Activated CD4-positive, alpha-beta T cell treated with anti-CD3 and anti-CD28 coated beads for 4 hours (primary cell): Measurements from ENCODE around the gene OR2G2.

Experiments
- DNase-seq, 2 donors: peaks; one replicate each; pipeline ENCODE4 v3.0.0-alpha.2; 2020

OR2G2 gene

GRCh38 chr1:247588060-247588459 lies at the start of gene OR2G2:
Gene OR2G2 (plus strand): TSS chr1:247588360. CDS start chr1:247588360, 0 bp downstream.
- DNase-seq = no peak

- no peak for DNase-seq
These were observed 49.6 kb upstream of the OR2G2 start for GRCh38 chr1:247538561-247538960.

GRCh38 chr1:247539215-247539614 lies 48.9 kb upstream of the OR2G2 start:
- no peak for DNase-seq

- no peak for DNase-seq
These were observed 47.6 kb upstream of the OR2G2 start for GRCh38 chr1:247540581-247540980.

- no peak for DNase-seq
These were observed 45.3 kb upstream of the OR2G2 start for GRCh38 chr1:247542811-247543210.

GRCh38 chr1:247548092-247548491 lies 40.1 kb upstream of the OR2G2 start:
- no peak for DNase-seq

- DNase-seq = no peak
These were observed 39.4 kb upstream of the OR2G2 start, which contains the start of gene GCSAML for GRCh38 chr1:247548769-247549182. Gene GCSAML (plus strand): TSS chr1:247549134. CDS start chr1:247549192, 58 bp downstream.

GRCh38 chr1:247551721-247552120 lies 36.4 kb upstream of the OR2G2 start:
- no peak for DNase-seq

GRCh38 chr1:247552231-247552630 lies 35.9 kb upstream of the OR2G2 start:
- DNase-seq = no peak

- DNase-seq = no peak
These were observed 30.1 kb upstream of the OR2G2 start for GRCh38 chr1:247557926-247558674.

- no peak for DNase-seq
These were observed 26.4 kb upstream of the OR2G2 start for GRCh38 chr1:247561711-247562110.

GRCh38 chr1:247562198-247562597 lies 26.0 kb upstream of the OR2G2 start:
- no peak for DNase-seq

- no peak for DNase-seq
These were observed 13.9 kb upstream of the OR2G2 start for GRCh38 chr1:247574236-247574635.

GRCh38 chr1:247574664-247575063 lies 13.5 kb upstream of the OR2G2 start:
- DNase-seq = no peak

GRCh38 chr1:247576514-247576913 lies 11.6 kb upstream of the OR2G2 start:
- DNase-seq = no peak

GRCh38 chr1:247578946-247579460 lies 9.2 kb upstream of the OR2G2 start:
- no peak for DNase-seq

GRCh38 chr1:247605286-247605685 lies 17.1 kb downstream of the OR2G2 start, which contains the start of gene OR2G3:
Gene OR2G3 (plus strand): TSS chr1:247605586. CDS start chr1:247605586, 0 bp downstream.
- DNase-seq = no peak

- no peak for DNase-seq
These were observed 25.2 kb downstream of the OR2G2 start for GRCh38 chr1:247613405-247613804.

- no peak for DNase-seq
These were observed 26.5 kb downstream of the OR2G2 start for GRCh38 chr1:247614625-247615024.

GRCh38 chr1:247627951-247628350 lies 39.8 kb downstream of the OR2G2 start:
- DNase-seq = no peak

- no peak for DNase-seq
These were observed 49.9 kb downstream of the OR2G2 start for GRCh38 chr1:247638011-247638410.

- DNase-seq = no peak
These were observed 50.6 kb downstream of the OR2G2 start for GRCh38 chr1:247638781-247639180.
